GM21825 (cell line): ENCODE results near the gene ZNF556.

ENCODE experiments used
- ATAC-seq: cut with Tn5 transposase; IDR thresholded peaks from one replicate; pipeline ENCODE4 v1.9.1; 2021; ENCODE audit warnings: mild to moderate bottlenecking, moderate library complexity; ENCODE audit not compliant: unreplicated experiment

ZNF556 gene

GRCh38 chr19:2867025-2867991 lies at the start of gene ZNF556:
Gene ZNF556 (plus strand): TSS chr19:2867335. CDS start chr19:2867422, 87 bp downstream.
- ATAC-seq: no peak

GRCh38 chr19:2819540-2820111 lies 47.5 kb upstream of the ZNF556 start, which contains the start of gene ZNF554:
Gene ZNF554 (plus strand): TSS chr19:2819868. CDS start chr19:2820072, 204 bp downstream.
- peak; percentile 78 for ATAC-seq

GRCh38 chr19:2820112-2820702 lies 46.9 kb upstream of the ZNF556 start:
- peak; percentile 26 for ATAC-seq

- no peak for ATAC-seq
Observed at GRCh38 chr19:2822846-2823245, 44.3 kb upstream of the ZNF556 start.

GRCh38 chr19:2823646-2824045 lies 43.5 kb upstream of the ZNF556 start:
- no peak for ATAC-seq

GRCh38 chr19:2824129-2824528 lies 43.0 kb upstream of the ZNF556 start:
- ATAC-seq: no peak

GRCh38 chr19:2827022-2827421 lies 40.1 kb upstream of the ZNF556 start:
- no peak for ATAC-seq

GRCh38 chr19:2827840-2828489 lies 39.2 kb upstream of the ZNF556 start:
- no peak for ATAC-seq

GRCh38 chr19:2834294-2834871 lies 32.8 kb upstream of the ZNF556 start:
- ATAC-seq: no peak

- ATAC-seq: no peak
Observed at GRCh38 chr19:2837430-2837829, 29.7 kb upstream of the ZNF556 start.

GRCh38 chr19:2840794-2841791 lies 26.0 kb upstream of the ZNF556 start, which contains the start of gene ZNF555:
Gene ZNF555 (plus strand): TSS chr19:2841475. CDS start chr19:2841573, 98 bp downstream.
- ATAC-seq: peak; percentile 81

GRCh38 chr19:2841855-2842574 lies 25.1 kb upstream of the ZNF556 start:
- ATAC-seq: peak; percentile 23

- no peak for ATAC-seq
Observed at GRCh38 chr19:2845107-2845506, 22.0 kb upstream of the ZNF556 start.

- no peak for ATAC-seq
Observed at GRCh38 chr19:2846180-2846894, 20.8 kb upstream of the ZNF556 start.

GRCh38 chr19:2847507-2847906 lies 19.6 kb upstream of the ZNF556 start:
- no peak for ATAC-seq

GRCh38 chr19:2848616-2849015 lies 18.5 kb upstream of the ZNF556 start:
- ATAC-seq: no peak

- ATAC-seq: no peak
Observed at GRCh38 chr19:2850256-2850925, 16.7 kb upstream of the ZNF556 start.

GRCh38 chr19:2852598-2852997 lies 14.5 kb upstream of the ZNF556 start:
- ATAC-seq: no peak
